Measurements from ENCODE around the gene UBAP1L.
"Not testable (repeated sequence)": the region's sequence is repeated elsewhere in the genome, so short reads cannot be mapped to it uniquely, and the experiment has no call there.

The UBAP1L gene

GRCh38 chr15:65099801-65100200, 15.2 kb downstream of the UBAP1L start:
- 91% methylated on average over 10 of the region's 10 CpGs for WGBS
- not testable (repeated sequence) for H3K9ac ChIP-seq (ENCODE audit: low read depth, low read length); H3K36me3 ChIP-seq (ENCODE audit: insufficient read depth, low read length); H3K4me1 ChIP-seq (ENCODE audit: insufficient read depth, low read length); H3K27ac ChIP-seq (ENCODE audit: low read depth, low read length); H3K9me3 ChIP-seq (ENCODE audit: insufficient read depth, low read depth, low read length); H3K4me3 ChIP-seq (ENCODE audit: low read length)
- peaks cover 14% of the 10 kb centered on the region for H3K27me3 ChIP-seq (ENCODE audit: insufficient read depth, low read length)

- Histone ChIP-seq H3K27me3 (ENCODE audit: insufficient read depth, low read length) (peaks cover 14% of the 10 kb centered on the region), H3K9ac (ENCODE audit: low read depth, low read length) (no peak overlapping the region), H3K4me1 (ENCODE audit: insufficient read depth, low read length) (0 out of 2 replicates have a peak, but pooled peaks cover 5% of the 10 kb centered on the region), H3K9me3 (ENCODE audit: insufficient read depth, low read depth, low read length) (no peaks in the 10 kb centered on the region), H3K36me3 (ENCODE audit: insufficient read depth, low read length) (no peaks in the 10 kb centered on the region), H3K27ac (ENCODE audit: low read depth, low read length) (no peak overlapping the region), H3K4me3 (ENCODE audit: low read length) (no peak overlapping the region)
- 94% methylated on average over 5 of the region's 5 CpGs for WGBS
These were observed 15.7 kb downstream of the UBAP1L start for GRCh38 chr15:65099336-65099735.

GRCh38 chr15:65097651-65098263, 17.2 kb downstream of the UBAP1L start:
- peaks cover 6% of the 10 kb centered on the region for H3K27me3 ChIP-seq (ENCODE audit: insufficient read depth, low read length)
- H3K9me3 ChIP-seq (ENCODE audit: insufficient read depth, low read depth, low read length), result no peaks in the 10 kb centered on the region
- 96% methylated on average over 7 of the region's 7 CpGs for WGBS
- H3K9ac ChIP-seq (ENCODE audit: low read depth, low read length), result no peak overlapping the region
- H3K4me3 ChIP-seq (ENCODE audit: low read length), result no peak overlapping the region
- H3K27ac ChIP-seq (ENCODE audit: low read depth, low read length), result no peak overlapping the region
- H3K4me1 ChIP-seq (ENCODE audit: insufficient read depth, low read length), result 0 out of 2 replicates have a peak, but pooled peaks cover 4% of the 10 kb centered on the region
- H3K36me3 ChIP-seq (ENCODE audit: insufficient read depth, low read length), result no peaks in the 10 kb centered on the region

- no peak overlapping the region for H3K4me3 ChIP-seq (ENCODE audit: low read length)
- H3K27ac ChIP-seq (ENCODE audit: low read depth, low read length), result no peak overlapping the region
- H3K4me1 ChIP-seq (ENCODE audit: insufficient read depth, low read length), result no peaks in the 10 kb centered on the region
- no peaks in the 10 kb centered on the region for H3K9me3 ChIP-seq (ENCODE audit: insufficient read depth, low read depth, low read length)
- 93% methylated on average over 6 of the region's 6 CpGs for WGBS
- H3K9ac ChIP-seq (ENCODE audit: low read depth, low read length), result no peak overlapping the region
- H3K36me3 ChIP-seq (ENCODE audit: insufficient read depth, low read length), result no peaks in the 10 kb centered on the region
- H3K27me3 ChIP-seq (ENCODE audit: insufficient read depth, low read length), result no peaks in the 10 kb centered on the region
These were observed 18.3 kb downstream of the UBAP1L start for GRCh38 chr15:65096481-65097385.

GRCh38 chr15:65095747-65096104, 19.3 kb downstream of the UBAP1L start:
- H3K27ac ChIP-seq (ENCODE audit: low read depth, low read length), result no peak overlapping the region
- 92% methylated on average over 6 of the region's 6 CpGs for WGBS

GRCh38 chr15:65095011-65095746, 19.8 kb downstream of the UBAP1L start:
- 94% methylated on average over 5 of the region's 5 CpGs for WGBS

More at GRCh38 chr15:65095747-65096104, 19.3 kb downstream of the UBAP1L start:
- H3K4me1 ChIP-seq (ENCODE audit: insufficient read depth, low read length), result no peaks in the 10 kb centered on the region
- no peak overlapping the region for H3K4me3 ChIP-seq (ENCODE audit: low read length)
- H3K36me3 ChIP-seq (ENCODE audit: insufficient read depth, low read length), result no peaks in the 10 kb centered on the region
- H3K9ac ChIP-seq (ENCODE audit: low read depth, low read length), result no peak overlapping the region
- no peaks in the 10 kb centered on the region for H3K9me3 ChIP-seq (ENCODE audit: insufficient read depth, low read depth, low read length)
- no peaks in the 10 kb centered on the region for H3K27me3 ChIP-seq (ENCODE audit: insufficient read depth, low read length)

GRCh38 chr15:65094294-65094995, 20.6 kb downstream of the UBAP1L start:
- Histone ChIP-seq H3K4me1 (ENCODE audit: insufficient read depth, low read length) (peaks cover 2% of the 10 kb centered on the region; the same call in 1 of the 2 replicates), H3K9ac (ENCODE audit: low read depth, low read length) (no peak overlapping the region), H3K27ac (ENCODE audit: low read depth, low read length) (no peak overlapping the region), H3K36me3 (ENCODE audit: insufficient read depth, low read length) (no peaks in the 10 kb centered on the region), H3K27me3 (ENCODE audit: insufficient read depth, low read length) (no peaks in the 10 kb centered on the region), H3K9me3 (ENCODE audit: insufficient read depth, low read depth, low read length) (no peaks in the 10 kb centered on the region), H3K4me3 (ENCODE audit: low read length) (no peak overlapping the region)
- WGBS, result 92% methylated on average over 14 of the region's 14 CpGs

More at GRCh38 chr15:65095011-65095746, 19.8 kb downstream of the UBAP1L start:
- Histone ChIP-seq H3K4me1 (ENCODE audit: insufficient read depth, low read length) (no peaks in the 10 kb centered on the region), H3K27ac (ENCODE audit: low read depth, low read length) (no peak overlapping the region), H3K9ac (ENCODE audit: low read depth, low read length) (no peak overlapping the region), H3K4me3 (ENCODE audit: low read length) (no peak overlapping the region), H3K27me3 (ENCODE audit: insufficient read depth, low read length) (no peaks in the 10 kb centered on the region), H3K9me3 (ENCODE audit: insufficient read depth, low read depth, low read length) (no peaks in the 10 kb centered on the region), H3K36me3 (ENCODE audit: insufficient read depth, low read length) (no peaks in the 10 kb centered on the region)

GRCh38 chr15:65093793-65094170, 21.2 kb downstream of the UBAP1L start:
- not testable (repeated sequence) for H3K27me3 ChIP-seq (ENCODE audit: insufficient read depth, low read length); H3K4me1 ChIP-seq (ENCODE audit: insufficient read depth, low read length); H3K9ac ChIP-seq (ENCODE audit: low read depth, low read length); H3K9me3 ChIP-seq (ENCODE audit: insufficient read depth, low read depth, low read length); H3K4me3 ChIP-seq (ENCODE audit: low read length); H3K36me3 ChIP-seq (ENCODE audit: insufficient read depth, low read length); H3K27ac ChIP-seq (ENCODE audit: low read depth, low read length)
- 93% methylated on average over 13 of the region's 13 CpGs for WGBS

GRCh38 chr15:65092911-65093792, 21.8 kb downstream of the UBAP1L start:
- H3K27me3 ChIP-seq (ENCODE audit: insufficient read depth, low read length), result no peaks in the 10 kb centered on the region
- 92% methylated on average over 17 of the region's 17 CpGs for WGBS
- H3K9ac ChIP-seq (ENCODE audit: low read depth, low read length), result no peak overlapping the region
- H3K36me3 ChIP-seq (ENCODE audit: insufficient read depth, low read length), result no peaks in the 10 kb centered on the region
- no peak overlapping the region for H3K27ac ChIP-seq (ENCODE audit: low read depth, low read length)
- no peak overlapping the region for H3K4me3 ChIP-seq (ENCODE audit: low read length)
- H3K4me1 ChIP-seq (ENCODE audit: insufficient read depth, low read length), result peaks cover 9% of the 10 kb centered on the region; the same call in 1 of the 2 replicates
- no peaks in the 10 kb centered on the region for H3K9me3 ChIP-seq (ENCODE audit: insufficient read depth, low read depth, low read length)

Data from HUES64 (cell line).